Measurements from ENCODE around the gene LIME1. TPM values are rescaled to one million over a fixed set of nuclear protein-coding genes. Genes with fewer than 3 reads are reported as not detected.

LIME1 gene
- total RNA-seq, 1 experiment from 2014 or later = 27.4 TPM

DNA sequence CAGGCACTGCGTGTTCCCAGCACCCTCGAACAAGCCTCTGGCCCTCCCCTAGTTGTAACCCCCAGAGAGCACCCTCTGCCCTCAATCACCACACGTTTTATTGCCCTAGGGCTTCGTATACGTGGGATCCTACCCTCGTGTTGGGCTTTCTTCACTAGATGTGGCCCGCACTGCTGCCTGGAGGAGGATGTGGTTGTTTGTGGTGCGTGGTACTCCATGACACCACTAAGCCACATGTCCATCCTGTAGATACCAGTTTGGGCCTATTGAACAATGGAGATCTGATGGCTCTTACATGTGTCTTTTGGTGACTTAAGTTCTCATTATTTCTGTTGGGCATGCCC is 20.2 kb downstream of the LIME1 start:
- ChIA-PET POLR2A (no interaction called here), CTCF (no interaction called here), RAD21 (ENCODE audit: low non-redundant PET in 1 of 2, low total read pairs in 2 of 2, uncharacterized antibody in 2 of 2, unreplicated experiment in 2 of 2) (no interaction called here)
- Histone ChIP-seq H3K9me3 (ENCODE audit: control insufficient read depth in 1 of 2, insufficient read depth in 1 of 2, low read depth in 1 of 2, low read length in 2 of 2) (no peaks in the 10 kb centered on the region), H3K9me2 (ENCODE audit: insufficient read depth) (no peaks in the 10 kb centered on the region), H3K4me2 (ENCODE audit: low read length) (no peak overlapping the region), H3K27ac (ENCODE audit: low read depth, low read length) (no peak overlapping the region), H3K4me1 (ENCODE audit: control insufficient read depth in 1 of 2, insufficient read depth in 2 of 2, low read length in 2 of 2) (no peaks in the 10 kb centered on the region), H3K4me3 (replicated peaks in 1 of 2; ENCODE audit: low read depth in 1 of 2, low read length in 2 of 2) (no peak overlapping the region), H3K9ac (ENCODE audit: low read length) (no peak overlapping the region), H4K20me1 (ENCODE audit: insufficient read depth) (no peaks in the 10 kb centered on the region), H3K27me3 (ENCODE audit: insufficient read depth, low read length) (no peaks in the 10 kb centered on the region), H2AFZ (ENCODE audit: low read depth, low read length, poor library complexity, severe bottlenecking) (no peak overlapping the region), H3K79me2 (ENCODE audit: insufficient read depth, low read length) (no peaks in the 10 kb centered on the region), H3K36me3 (ENCODE audit: control insufficient read depth in 1 of 2, insufficient read depth in 2 of 2, low read length in 2 of 2) (no peaks in the 10 kb centered on the region)
- DNase-seq (ENCODE audit: low read depth, low spot score) = no peak
- intact Hi-C loops (cut with micrococcal nuclease) = no loop called here
- ATAC-seq = no peak
- TF ChIP-seq SIN3A (IDR thresholded peaks at IDR 0.05; ENCODE audit: low read depth) (no peak), CEBPB (IDR thresholded peaks at IDR 0.05; ENCODE audit: low read depth) (no peak), JUND (IDR thresholded peaks at IDR 0.05) (no peak), YY1 (IDR thresholded peaks at IDR 0.05; ENCODE audit: extremely low read depth, insufficient replicate concordance, low read depth, low read length) (no peak), EGR1 (IDR thresholded peaks at IDR 0.05; ENCODE audit: low read depth) (no peak), POLR2A (IDR thresholded peaks at IDR 0.05; ENCODE audit: borderline replicate concordance, extremely low read depth, insufficient read depth, insufficient read length) (no peak), FOSL1 (IDR thresholded peaks at IDR 0.05; ENCODE audit: low read depth) (no peak), ELF1 (IDR thresholded peaks at IDR 0.05; ENCODE audit: borderline replicate concordance, low read depth) (no peak)
- TF ChIP-seq, protein P1, sequence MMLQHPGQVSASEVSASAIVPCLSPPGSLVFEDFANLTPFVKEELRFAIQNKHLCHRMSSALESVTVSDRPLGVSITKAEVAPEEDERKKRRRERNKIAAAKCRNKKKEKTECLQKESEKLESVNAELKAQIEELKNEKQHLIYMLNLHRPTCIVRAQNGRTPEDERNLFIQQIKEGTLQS (IDR thresholded peaks at IDR 0.05) = no peak
- TF ChIP-seq, protein P2, sequence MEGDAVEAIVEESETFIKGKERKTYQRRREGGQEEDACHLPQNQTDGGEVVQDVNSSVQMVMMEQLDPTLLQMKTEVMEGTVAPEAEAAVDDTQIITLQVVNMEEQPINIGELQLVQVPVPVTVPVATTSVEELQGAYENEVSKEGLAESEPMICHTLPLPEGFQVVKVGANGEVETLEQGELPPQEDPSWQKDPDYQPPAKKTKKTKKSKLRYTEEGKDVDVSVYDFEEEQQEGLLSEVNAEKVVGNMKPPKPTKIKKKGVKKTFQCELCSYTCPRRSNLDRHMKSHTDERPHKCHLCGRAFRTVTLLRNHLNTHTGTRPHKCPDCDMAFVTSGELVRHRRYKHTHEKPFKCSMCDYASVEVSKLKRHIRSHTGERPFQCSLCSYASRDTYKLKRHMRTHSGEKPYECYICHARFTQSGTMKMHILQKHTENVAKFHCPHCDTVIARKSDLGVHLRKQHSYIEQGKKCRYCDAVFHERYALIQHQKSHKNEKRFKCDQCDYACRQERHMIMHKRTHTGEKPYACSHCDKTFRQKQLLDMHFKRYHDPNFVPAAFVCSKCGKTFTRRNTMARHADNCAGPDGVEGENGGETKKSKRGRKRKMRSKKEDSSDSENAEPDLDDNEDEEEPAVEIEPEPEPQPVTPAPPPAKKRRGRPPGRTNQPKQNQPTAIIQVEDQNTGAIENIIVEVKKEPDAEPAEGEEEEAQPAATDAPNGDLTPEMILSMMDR (IDR thresholded peaks at IDR 0.05 in 2 of 3, conservative IDR thresholded peaks at IDR 0.05 in 1 of 3; ENCODE audit: borderline replicate concordance in 1 of 3, insufficient read depth in 1 of 3, low read depth in 2 of 3, low read length in 2 of 3) = no peak
- TF ChIP-seq, protein P3, sequence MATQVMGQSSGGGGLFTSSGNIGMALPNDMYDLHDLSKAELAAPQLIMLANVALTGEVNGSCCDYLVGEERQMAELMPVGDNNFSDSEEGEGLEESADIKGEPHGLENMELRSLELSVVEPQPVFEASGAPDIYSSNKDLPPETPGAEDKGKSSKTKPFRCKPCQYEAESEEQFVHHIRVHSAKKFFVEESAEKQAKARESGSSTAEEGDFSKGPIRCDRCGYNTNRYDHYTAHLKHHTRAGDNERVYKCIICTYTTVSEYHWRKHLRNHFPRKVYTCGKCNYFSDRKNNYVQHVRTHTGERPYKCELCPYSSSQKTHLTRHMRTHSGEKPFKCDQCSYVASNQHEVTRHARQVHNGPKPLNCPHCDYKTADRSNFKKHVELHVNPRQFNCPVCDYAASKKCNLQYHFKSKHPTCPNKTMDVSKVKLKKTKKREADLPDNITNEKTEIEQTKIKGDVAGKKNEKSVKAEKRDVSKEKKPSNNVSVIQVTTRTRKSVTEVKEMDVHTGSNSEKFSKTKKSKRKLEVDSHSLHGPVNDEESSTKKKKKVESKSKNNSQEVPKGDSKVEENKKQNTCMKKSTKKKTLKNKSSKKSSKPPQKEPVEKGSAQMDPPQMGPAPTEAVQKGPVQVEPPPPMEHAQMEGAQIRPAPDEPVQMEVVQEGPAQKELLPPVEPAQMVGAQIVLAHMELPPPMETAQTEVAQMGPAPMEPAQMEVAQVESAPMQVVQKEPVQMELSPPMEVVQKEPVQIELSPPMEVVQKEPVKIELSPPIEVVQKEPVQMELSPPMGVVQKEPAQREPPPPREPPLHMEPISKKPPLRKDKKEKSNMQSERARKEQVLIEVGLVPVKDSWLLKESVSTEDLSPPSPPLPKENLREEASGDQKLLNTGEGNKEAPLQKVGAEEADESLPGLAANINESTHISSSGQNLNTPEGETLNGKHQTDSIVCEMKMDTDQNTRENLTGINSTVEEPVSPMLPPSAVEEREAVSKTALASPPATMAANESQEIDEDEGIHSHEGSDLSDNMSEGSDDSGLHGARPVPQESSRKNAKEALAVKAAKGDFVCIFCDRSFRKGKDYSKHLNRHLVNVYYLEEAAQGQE (IDR thresholded peaks at IDR 0.05; ENCODE audit: low read depth) = no peak
- no TSS peak for BruUV-seq (replicated peaks)
